ENCODE results near the gene MBTD1.
"Not testable (repeated sequence)": the region's sequence is repeated elsewhere in the genome, so short reads cannot be mapped to it uniquely, and the experiment has no call there.

The MBTD1 gene

DNA sequence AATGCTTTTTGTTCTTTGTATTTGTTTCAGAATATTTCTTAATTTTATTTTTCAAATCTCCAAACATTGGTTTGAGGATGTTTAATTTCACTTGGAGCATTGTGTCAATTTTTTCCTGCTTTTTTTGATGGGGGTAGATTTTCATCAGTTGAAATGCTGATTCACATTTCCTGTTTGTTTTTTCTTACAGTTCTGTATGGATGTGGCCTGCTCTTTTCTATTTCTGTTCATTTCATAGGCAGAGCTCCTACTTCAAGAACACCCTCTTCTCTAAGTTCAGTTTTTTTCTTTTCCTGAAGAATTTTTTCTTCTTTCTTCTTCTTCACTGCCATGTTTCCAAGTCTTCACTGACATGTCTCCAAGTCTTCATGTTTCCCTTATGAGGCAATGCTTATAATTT lies 8.8 kb downstream of the MBTD1 start:
- DNase-seq, result no peak

DNA sequence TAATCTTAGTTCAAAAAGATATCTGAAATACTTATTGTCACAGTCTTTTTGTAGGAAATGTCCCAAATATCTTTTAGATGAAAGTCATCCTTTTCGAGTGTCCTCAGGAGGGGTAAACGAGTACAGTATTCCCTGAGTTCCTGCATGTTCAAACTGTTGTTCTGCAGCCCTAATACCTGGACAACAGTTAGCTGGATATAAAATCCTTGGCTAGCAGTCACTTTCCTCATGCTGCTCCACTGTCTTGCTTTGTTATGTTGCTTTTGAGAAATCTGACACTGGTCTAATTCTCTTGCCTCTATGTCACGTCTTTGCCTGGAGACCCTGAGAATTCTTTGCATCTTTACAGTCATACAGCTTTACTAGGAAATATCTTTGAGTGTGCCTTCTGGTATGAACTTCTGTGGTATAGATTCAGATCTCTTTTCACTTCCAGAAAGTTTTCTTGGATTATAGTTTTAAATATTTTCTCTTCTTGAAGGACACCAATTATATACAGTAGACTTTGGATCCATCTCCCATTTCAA lies 9.5 kb downstream of the MBTD1 start:
- DNase-seq, result no peak

DNA sequence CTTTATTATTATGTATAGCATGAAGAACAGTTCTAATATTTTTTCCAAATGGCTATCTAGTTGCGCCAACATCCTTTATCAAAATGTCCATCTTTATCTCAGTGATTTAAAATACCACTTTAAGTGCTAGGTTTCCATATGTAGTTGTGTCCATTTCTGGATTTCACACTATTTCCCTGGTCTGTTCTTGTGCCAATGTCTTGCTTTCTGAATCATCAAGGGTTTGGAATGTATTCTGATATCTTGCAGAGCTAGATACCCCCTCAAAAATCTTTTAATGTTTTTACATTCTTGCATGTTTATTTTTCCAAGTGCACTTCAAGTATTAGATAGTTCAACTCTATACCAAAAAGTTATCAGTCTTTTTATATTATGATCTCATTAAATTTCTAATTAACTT lies 14.3 kb downstream of the MBTD1 start:
- DNase-seq, result no peak

DNA sequence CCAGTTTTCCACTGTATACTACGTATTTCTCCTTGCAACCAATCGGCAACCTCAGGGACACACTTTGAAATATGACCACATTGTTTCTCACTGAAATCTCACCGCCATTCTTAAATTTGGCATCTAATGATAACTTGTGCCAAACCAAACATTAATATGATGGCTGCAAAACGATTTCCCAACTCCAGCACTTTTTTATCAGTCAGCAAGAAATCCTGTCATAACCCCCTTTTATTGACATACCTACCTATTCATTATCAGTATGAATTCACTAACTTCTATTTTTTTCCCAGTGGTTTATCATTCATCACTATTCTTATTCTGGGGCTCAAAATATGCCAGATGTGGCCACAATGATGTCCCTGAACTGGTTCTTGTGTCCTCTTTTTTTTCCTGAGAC lies 15.8 kb downstream of the MBTD1 start:
- no peak for DNase-seq

DNA sequence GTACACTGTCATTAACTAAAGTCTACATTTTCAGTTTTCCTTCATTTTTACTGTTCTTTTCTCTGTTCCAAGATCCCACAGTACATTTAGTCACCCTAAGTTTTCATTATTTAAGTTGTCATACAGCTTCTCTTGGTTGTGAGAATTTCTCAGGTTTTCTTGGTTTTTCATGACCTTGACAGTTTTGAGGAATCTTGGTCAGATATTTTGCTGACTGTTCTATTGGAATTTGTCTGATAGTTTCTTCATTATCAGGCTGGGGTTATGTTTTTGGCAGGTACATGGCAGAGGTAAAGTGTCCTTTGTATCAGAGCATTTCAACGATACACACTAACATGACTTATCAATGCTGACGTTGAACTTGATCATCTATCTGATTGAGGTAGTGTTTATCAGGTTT lies 19.6 kb downstream of the MBTD1 start:
- DNase-seq, result no peak

DNA sequence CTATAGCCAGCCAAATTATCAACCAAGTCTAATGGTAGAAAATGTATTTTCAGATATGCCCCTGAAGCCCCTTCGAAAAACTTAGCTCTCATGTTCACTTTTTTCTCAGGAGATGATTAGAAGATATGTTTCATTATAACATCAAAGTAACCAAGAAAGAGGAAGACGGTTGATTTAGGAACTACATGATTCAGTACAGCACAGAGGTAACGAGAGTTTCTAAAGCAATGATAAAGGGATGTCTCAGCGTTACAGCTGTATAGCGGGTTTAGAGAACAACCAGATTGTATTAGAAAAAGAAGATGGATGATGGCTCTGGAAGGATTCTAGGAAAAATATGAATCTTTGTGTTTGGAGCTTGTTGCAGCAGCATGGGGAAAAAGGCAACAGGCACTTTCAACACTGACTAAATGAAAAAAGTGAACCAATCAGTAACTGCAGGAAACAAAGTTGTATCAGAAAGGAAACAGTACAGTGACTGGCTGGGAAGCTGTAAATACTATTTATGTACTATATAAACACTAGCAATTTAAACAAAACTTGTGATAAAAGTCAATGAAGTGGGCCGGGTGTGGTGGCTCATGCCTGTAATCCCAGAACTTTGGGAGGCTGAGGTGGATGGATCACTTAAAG lies 21.5 kb downstream of the MBTD1 start:
- no peak for DNase-seq

DNA sequence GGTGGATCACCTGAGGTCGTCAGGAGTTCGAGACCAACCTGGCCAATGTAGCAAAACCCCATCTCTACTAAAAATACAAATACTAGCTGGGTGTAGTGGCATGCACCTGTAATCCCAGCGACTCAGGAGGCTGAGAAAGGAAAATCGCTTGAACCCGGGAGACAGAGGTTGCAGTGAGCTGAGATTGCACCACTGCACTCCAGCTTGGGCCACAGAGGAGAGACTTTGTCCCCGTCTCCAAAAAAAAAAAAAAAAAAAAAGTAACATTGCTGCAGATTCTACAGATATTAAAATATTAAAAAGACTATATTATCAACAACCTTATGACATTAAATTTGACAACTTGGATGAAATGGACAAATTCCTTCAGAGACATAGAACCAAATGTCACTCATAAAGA lies 25.7 kb downstream of the MBTD1 start:
- DNase-seq, result no peak

DNA sequence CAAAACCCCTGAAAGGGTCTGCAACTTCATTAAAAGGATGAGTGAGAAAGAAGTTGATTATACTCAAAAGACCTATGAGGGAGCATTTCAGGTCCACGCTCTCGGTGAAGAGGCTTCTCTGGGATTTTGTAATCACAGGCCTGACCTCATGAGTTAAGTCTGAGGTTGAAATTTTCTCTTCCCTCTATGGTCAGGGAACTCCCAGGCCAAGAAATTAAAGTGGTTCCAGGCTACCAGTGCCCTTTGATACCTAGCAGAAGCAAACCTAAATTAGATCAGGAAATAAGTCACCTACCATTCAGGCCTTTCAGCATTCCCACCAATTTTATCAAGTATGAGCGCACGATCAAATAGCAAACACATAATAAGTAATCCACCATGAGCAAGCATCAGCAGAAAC lies 27.9 kb downstream of the MBTD1 start:
- DNase-seq, result no peak

GRCh38 chr17:51230306-51230705 lies 29.5 kb downstream of the MBTD1 start:
- peak; percentile 3 for DNase-seq

GRCh38 chr17:51229889-51230288 lies 30.0 kb downstream of the MBTD1 start:
- DNase-seq, result no peak

- DNase-seq, result peak; percentile 58
Measured at GRCh38 chr17:51228161-51228560, 31.7 kb downstream of the MBTD1 start.

DNA sequence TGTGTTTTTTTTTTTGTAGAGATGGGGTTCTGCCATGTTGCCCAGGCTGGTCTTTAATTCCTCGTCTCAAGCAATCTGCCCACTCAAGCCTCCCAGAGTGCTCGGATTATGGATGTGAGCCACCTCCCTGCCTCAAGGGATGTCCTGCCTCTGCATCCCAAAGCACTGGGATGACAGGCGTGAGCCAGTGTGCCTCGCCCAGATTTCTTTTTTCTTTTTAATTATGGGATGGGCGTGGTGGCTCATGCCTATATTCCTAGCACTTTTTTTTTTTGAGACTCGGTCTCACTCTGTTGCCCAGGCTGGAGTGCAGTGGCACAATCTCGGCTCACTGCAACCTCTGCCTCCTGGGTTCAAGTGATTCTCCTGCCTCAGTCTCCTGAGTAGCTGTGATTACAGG lies 34.3 kb downstream of the MBTD1 start:
- not testable (repeated sequence) for DNase-seq

- no peak for DNase-seq
Measured at GRCh38 chr17:51224402-51225262, 35.2 kb downstream of the MBTD1 start.

DNA sequence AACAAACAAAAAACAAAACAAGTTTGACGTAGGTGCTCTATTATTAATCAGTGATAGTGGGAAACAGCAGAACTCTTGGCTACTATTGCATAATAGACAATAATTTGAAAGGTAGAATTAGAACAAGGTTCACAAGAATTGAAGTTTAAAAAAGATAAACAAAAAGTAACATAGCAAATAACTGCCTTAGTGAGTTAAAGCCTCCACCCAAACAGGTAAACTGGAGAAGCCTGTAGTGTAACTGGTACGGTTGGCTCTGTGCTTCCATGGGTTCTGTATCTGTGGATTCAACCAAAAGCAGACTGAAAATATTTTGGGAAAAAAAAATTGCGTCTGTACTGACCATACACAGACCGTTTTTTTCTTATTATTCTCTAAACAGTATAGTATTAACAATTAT lies 38.5 kb downstream of the MBTD1 start:
- DNase-seq, result no peak

GRCh38 chr17:51217946-51218345 lies 41.9 kb downstream of the MBTD1 start:
- no peak for DNase-seq

- DNase-seq, result no peak
Measured at GRCh38 chr17:51214920-51215319, 44.9 kb downstream of the MBTD1 start.

DNA sequence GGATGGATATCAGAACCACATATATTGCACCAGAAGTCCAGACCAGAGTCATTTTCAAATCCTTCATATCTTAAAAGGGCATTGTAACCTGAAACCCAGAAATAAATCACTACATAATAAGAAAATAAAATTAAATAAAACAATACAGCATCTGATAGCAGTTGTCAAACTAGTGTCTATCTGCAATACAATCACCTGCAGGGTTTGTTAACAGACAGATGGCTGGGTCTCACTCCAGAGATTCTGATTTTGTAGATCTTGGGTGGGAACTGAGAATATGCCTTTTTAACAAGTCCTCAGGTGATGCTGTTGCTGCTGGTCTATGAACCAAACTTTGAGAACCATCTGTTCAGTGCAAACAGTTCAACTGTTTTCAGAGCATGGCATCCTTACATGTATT lies 56.0 kb downstream of the MBTD1 start:
- no peak for DNase-seq

DNA sequence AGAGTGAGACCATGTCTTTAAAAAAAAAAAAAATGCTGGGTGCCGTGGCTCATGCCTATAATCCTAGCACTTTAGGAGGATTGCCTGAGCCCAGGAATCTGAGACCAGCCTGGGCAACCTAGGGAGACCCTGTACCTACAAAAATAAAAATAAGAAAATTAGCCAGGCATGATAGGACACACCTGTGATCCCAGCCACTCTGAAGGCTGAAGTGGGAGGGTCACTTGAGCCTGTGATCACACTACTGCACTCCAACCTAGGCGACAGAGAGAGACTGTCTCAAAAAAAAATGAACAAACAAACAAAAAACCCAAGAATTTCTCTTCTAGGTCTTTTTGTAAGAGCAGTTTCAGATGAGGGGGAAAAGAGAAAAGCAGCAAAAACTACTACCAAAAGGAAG lies 59.0 kb downstream of the MBTD1 start:
- DNase-seq, result no peak

DNA sequence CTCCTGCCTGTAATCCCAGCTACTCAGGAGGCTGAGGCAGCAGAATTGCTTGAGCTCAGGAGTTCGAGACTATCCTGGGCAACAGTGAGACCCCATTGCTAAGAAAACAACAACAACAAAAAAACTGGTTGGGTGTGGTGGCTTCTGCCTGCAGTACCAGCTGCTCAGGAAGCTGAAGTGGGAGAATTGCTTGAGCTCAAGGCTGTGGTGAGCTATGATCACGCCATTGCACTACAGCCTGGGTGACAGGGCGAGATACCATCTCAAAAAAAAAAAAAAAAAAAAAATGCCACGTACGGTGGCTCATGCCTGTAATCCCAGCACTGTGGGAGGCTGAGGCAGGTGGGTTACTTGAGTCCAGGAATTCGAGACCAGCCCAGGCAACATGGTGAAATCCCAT lies 59.6 kb downstream of the MBTD1 start:
- DNase-seq, result no peak

DNA sequence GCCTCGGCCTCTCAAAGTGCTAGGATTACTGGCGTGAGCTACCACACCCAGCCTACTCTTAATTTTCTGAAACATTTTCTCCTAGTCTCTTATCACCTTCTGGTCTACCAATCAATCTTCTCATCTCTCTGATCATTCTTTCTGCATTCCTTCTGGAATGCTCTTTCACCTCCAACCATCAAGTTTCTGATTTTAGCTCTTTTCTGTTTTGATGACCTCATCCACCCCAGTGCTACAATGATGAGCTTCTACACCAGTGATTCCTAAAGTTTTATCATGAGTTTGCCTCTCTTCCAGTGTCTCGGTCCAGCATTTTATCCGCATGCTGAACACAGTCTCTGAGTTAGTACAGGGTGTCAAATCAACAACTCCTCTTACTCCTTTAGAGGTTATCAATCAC lies 62.1 kb downstream of the MBTD1 start:
- DNase-seq, result no peak

DNA sequence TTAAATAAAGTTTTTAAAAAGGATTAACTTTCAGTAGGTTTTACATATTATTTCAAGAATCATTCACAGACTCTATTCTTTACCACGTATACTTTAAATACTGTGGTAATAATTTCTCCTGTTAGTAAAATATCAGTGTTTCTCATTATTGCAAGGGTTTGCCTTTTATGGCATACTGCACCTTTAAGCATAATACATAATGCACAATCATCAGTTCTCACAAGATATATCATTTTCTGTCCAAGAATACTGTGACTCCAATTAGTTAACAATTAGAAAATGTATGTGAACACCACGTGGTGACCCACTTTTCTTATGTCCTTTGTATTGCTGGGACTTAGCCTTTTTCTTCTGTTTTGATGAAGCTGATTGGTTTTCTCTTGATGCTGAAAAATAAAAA lies 68.0 kb downstream of the MBTD1 start:
- no peak for DNase-seq

DNA sequence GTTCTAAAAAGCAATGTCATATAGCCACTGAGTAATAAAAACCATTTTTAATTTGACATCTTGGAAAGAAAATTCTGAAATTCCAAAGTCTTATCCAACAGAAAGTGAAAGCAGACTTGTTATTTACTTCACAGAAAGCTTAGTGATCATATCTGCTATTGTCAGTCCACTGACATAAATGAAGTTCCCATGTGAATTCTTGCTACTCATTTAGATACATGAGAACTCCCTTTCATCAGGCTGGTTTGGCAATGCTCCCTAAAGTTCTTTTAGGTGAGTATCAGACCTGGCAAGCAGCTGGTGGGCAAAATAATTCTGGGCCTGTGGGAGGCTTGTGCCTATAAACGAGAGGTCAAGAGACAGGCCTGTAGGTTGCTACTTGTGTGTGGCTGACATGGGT lies 70.2 kb downstream of the MBTD1 start:
- no peak for DNase-seq

- DNase-seq, result no peak
Measured at GRCh38 chr17:51189162-51189561, 70.7 kb downstream of the MBTD1 start.

GRCh38 chr17:51188271-51188833 lies 71.5 kb downstream of the MBTD1 start:
- DNase-seq, result no peak

All from fibroblast of skin of abdomen (primary cell).